Stimulated activated CD8-positive, alpha-beta memory T cell treated with anti-CD3 and anti-CD28 coated beads, Interleukin-15, amount 100 ng/mL, for 24 hours (primary cell): ENCODE measurements around the gene AREG.
"Not testable (repeated sequence)": the region's sequence is repeated elsewhere in the genome, so short reads cannot be mapped to it uniquely, and the experiment has no call there.

Experiments used
- DNase-seq: peaks from one replicate; pipeline ENCODE4 v3.0.0-alpha.2; 2020; ENCODE audit warnings: low read depth

AREG gene

GRCh38 chr4:74444891-74445642 is at the start of gene AREG:
Gene AREG, plus strand, starts transcription at chr4:74445136. Its CDS starts 210 bp downstream, at chr4:74445346.
- peak; percentile 63 for DNase-seq

GRCh38 chr4:74395633-74396032 is 49.3 kb upstream of the AREG start:
- DNase-seq: no peak

DNA sequence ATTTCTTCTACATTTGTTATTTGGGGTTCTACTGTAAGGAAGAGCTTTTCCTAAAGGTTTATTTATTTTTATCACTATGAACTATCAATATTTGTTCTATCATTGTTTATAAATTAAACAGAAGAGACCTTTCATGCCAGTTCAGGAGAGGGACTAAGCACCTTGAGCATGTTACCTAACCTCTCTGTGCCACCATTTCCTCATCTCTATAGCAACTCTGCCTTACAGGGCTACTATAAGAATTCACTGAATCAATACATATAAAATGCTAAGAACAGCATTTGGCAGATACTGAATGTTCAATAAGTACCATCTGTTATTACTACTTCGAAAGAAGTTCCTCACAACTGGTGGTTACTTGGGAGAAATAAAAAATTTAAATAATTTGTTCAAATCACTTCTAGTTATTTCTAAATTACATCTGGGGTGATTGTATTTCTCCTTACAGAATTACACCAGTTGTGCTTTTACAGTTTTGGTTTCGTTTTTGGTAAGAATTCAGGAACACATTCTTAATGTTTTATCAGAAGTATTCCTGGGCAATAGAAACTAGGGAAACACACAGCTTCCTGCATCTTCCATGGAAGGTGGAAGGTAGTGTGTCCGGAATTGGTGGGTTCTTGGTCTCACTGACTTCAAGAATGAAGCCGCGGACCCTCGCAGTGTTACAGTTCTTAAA is 47.0 kb upstream of the AREG start:
- DNase-seq: no peak

DNA sequence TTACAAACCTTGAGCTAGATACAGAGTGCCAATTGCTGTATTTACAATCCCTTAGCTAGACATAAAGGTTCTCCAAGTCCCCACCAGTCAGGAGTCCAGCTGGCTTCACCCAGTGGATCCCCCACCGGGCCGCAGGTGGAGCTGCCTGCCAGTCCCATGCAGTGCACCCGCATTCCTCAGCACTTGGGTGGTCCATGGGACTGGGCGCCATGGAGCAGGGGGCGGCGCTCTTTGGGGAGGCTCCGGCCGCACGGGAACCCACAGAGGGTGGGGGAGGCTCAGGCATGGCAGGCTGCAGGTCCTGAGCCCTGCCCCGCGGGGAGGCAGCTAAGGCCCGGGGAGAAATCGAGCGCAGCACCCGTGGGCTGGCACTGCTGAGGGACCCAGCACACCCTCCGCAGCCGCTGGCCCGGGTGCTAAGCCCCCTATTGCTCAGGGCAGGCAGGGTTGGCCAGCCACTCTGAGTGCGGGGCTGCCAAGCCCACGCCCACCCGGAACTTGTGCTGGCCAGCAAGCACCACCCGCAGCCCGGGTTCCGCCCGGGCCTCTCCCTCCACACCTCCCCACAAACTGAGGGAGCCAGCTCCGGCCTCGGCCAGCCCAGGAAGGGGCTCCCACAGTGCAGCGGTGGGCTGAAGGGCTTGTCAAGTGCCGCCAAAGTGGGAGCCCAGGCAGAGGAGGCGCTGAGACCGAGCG is 45.9 kb upstream of the AREG start:
- not testable (repeated sequence) for DNase-seq

GRCh38 chr4:74400395-74400794 is 44.5 kb upstream of the AREG start:
- no peak for DNase-seq

DNA sequence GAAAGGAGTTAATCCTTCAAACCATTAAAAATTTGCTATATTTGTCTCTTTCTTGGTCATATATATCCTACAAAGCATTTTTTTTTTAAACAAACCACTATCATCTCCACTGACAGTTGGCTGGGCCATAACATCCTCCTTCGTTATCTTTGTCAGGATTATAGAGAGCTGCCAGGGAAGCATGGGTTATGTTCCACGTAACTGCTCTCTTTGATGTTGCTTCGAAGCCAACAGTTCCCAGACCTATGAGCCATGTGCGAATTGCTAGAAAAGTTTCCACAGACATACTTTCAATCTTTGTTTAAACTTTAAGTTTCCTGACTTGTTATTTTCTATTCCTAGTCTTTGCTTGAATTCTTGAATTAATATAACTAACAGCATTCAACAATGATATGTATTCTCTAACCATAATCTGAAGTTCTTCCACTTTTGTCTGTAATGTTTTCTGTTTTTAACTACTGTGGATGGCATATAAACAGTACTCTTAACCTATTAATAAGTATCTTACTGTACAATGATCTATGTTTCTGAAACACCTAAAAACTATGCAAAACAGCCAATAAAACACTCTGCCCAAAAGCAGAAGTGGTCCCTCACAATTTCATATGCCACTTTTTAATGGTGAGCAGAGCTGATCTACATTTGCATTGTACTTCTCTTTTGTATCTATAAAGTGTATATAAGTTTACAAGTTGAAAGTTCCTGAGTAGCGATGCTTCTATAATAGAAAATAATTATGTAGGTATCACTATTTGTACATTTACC is 42.1 kb upstream of the AREG start:
- no peak for DNase-seq

GRCh38 chr4:74407891-74408290 is 37.0 kb upstream of the AREG start:
- no peak for DNase-seq

DNA sequence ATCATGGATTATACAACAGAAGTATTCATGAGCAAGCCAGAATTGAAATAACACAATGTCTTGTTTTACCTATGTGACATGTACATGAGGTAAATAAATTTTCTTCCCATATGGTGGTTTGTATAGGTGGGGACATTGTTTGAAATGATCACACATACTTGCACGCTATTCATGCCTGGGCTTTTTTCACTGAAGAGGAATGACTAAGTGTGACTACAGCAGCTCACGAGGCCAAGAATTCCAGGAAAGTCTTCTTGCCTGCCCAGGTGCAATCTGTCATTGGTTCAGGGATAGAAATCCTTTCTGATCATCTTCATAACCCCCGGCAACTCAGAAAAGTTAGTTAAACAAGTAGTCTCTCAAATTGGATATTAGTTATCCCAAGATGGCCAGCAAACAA is 36.3 kb upstream of the AREG start:
- DNase-seq: no peak

DNA sequence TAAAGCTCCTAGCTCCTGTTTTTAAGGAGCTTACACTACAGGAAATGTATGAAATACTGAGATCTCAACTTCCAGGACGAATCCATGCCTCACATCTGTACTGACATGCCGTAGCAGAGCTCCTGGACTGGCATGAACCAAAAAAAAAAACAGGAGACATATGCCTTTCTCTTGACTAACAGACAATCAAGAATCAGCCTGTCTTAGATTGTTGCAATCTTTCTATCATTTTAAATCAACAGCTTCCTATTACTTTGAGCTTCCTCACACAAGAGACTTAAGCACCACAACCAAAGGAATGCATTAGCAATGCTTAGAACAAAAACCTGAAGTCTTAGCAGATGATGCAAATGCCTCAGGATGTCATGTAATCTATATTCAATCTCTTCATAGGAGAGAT is 34.7 kb upstream of the AREG start:
- no peak for DNase-seq

- no peak for DNase-seq
Measured at GRCh38 chr4:74412225-74412624, 32.7 kb upstream of the AREG start.

DNA sequence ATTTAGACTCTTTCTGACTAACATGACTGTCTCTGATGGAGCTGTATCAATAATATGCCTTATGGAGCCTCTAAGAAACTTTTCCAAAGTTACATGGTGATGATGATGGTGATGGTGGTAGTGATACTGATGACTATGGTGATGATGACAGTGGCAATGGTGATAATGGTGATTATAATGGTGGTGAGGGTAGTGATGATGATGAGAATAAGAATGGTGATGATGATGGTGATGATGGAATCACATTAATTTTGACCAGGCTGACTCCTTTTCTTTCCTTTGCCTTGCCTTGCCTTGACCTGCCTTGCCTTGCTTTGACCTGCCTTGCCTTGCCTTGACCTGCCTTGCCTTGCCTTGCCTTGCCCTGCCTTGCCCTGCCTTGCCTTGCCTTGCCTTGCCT is 31.7 kb upstream of the AREG start:
- DNase-seq: no peak

DNA sequence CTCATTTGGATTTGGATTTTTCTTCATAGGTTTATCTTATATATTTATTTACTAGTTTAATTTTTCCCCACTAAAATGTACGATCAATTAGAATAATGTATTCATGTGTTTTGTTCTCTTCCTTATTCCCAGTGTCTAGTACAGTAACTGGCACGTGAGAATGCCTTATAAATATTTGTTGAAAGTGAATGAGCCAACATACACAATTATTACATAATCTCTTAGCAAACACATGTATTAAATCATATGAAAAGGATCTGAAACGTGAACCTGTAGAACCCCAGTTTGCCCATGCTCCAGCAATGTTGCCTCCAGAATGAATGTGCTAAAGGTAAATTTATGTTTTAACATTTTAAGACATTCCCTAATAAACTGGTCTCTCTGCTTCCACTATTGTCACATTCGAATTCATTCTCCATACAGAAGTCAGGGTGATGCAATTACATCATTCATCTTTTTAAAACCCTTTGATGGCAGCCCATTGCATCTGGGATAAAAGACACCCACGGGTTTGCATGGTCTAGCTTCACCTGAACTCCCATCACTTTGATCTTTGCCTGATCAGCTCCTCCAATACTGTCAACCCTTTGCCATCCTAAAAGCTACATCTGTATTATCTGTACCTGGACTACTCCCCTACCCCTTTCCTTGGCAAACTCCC is 30.7 kb upstream of the AREG start:
- DNase-seq: no peak

DNA sequence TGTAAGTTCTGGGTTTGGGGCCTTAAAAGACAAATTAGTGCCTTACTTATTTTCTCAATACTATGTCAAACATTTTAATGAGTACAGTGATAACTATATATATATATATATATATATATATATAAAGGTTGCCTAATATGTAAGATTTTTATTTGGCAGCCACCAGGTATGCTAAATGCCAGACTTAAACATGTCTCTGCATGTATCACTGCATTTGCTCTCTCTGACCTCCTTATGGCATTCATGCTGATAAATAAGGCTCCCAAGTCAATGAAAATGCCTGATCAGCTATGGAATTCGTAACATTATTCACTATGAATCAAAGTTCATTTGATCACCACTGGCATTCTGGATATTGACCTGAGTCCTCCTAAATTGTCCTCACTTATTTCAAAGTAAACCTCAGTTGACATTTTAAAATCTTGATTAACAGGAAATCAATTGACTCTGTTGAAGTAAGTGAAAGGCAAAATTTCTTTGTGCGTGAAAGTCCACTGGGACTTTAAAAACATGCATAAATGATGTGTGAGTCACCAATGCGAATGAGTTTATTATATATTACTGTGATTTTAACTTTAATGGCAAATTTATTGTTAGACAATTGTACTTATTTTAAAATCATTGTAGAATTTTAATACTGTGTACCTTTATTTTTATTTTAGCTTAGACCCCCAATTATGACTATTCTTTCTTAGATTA is 29.2 kb upstream of the AREG start:
- no peak for DNase-seq

DNA sequence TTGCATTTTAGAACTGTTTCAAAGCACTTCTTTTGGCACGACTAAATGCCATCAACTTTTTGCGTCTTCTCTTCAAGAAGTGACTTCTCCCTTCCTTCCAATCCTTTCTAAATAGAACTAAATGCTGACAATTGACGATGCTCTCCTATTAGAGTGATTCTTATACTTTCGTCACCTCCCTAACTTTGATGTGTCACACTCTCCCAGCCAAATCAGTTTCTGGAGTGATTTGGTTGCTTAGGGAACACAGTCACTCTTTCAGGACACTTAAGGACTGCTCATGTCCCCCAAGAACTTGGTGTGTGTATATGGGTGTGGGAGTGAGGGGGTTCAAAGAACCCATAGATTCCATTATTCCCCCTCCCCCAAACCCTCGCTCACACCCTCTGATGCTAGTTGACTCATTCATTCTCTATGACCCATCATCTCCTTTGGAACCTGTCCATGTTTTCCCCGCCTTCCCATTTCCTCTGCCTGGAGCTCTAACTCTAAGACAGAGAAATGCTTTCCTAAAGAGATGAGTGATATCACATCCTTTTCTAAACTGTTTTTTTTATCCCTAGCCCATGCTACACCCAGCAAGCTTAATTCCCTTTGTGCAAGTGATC is 26.8 kb upstream of the AREG start:
- DNase-seq: no peak

DNA sequence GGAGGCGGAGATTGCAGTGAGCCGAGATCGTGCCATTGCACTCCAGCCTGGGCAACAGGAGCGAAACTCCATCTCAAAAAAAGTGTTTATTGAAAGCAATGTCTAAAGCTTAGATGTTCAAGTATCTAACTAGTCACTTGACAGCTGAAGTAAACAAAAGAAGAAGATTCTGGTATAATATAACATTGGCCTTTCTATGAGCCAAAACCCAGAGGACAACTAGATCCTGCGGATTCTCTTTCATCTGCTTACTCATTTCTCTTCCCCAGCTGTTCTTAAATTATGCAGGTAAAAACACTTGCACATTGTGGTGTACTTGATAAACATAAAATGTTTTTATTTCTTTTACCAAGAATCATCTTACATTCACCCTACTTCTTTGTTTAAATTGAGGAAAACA is 24.1 kb upstream of the AREG start:
- DNase-seq: no peak

DNA sequence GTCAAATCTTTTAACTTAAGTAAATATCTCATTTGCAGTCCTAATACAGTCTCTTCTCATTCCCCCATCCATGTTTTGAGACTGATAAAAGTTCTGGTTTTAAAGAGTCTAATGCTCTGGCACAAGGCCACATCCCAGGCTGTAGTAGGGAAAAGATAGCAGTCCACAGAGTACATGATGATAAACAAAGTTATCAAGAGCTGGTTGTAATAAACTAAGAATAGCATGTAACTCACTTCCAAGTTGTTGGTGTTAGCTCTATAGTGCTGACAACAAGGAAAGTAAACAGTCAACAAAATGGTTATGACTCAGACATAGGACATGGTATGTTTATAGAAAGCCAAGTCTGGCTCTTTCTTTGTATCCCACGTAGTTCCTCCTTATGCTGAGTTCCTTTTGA is 21.8 kb upstream of the AREG start:
- no peak for DNase-seq

DNA sequence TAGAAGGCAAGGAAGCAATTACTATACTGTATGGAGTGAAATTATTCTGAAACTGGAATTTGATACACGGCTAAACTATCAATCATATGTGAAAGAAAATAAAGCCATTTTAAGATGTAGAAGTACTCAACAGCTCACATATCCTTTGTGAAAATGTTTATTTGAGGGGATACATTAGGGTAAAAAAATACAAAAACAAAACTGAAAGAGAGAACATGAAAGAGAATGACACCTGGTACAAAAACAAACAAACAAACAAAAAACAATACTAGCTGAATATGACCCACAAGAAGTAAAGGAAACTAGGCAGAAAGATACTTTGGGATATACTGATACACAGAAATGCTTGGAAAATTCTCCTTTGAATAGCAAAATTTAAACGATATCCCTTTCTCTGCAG is 20.8 kb upstream of the AREG start:
- DNase-seq: no peak

- no peak for DNase-seq
Measured at GRCh38 chr4:74426101-74426500, 18.8 kb upstream of the AREG start.

- no peak for DNase-seq
Measured at GRCh38 chr4:74428276-74428675, 16.7 kb upstream of the AREG start.

DNA sequence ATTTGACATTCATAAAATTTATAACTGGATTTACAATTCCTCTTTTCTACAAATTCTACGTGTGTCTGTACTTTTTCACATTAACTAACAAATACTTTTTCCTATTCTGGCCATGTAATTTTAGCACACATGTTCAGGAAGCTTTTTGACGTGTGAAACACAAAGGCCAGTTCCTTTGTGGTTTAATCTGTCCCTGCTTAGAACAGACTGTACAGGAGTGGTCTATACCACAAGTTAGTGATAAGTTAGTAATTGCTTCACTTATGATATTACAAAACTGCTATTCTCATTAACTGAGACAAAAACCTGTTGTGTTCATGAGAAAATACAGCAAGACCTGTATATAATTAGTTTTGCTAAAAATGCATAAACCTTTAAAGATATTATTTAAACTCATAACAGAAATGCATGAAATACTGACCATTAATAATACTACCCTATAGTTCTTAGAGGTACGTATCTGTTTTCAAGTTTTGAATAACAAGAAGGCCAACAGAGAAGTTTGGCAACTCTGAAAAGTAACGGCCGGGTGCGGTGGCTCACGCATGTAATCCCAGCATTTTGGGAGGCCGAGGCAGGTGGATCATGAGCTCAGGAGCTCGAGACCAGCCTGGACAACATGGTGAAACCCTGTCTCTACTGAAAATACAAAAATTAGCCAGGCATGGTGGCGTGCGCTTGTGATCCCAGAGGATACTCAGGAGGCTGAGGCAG is 13.7 kb upstream of the AREG start:
- DNase-seq: no peak
